ENCODE data around the gene SPDYA. TPM values are rescaled to one million over a fixed set of nuclear protein-coding genes. Genes with fewer than 3 reads are reported as not detected.

The SPDYA gene
- total RNA-seq, 3 donors from 2014 or later (not counting 1 experiment from before 2014, with no cell fraction given), result 5.6 to 8.1 (median 8.0) TPM

DNA sequence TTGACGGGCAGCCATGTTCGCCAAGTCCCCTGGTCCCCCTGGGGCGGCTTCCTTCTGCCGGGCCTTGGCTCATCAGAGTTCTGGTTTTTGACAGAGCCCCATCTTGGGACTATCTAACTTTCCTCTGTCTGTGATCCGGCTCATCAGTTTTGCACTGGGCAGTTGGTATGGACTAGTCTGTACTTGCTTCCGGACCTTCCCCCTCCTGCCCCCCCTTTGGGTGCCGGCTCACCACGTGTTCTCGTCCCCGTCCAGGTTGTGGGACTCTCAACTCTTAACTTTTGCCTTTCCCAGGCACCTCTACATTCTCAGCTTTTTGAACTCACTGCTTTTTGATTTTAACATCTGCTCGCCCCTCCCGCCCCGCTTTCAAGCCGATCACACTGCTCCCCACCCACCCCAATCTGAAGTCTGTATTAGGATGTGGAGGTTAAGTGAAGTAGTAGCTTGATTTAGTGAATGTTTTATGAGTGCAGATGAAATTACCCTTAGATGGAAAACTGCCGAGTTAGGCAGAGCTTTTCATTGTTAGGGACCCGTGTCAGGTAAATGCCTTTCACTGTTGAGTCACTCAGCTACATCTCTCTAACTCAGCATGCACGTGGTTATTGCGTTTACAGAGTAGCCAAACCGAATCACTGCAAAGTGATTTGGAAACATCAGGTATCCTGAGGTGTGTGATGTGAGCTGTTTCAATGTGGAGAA lies 84.7 kb downstream of the SPDYA start:
- H3K36me3 ChIP-seq (ENCODE audit: control insufficient read depth, insufficient read depth, low read length), result no peaks in the 10 kb centered on the region
- ATAC-seq, result peak in 1 of 3 donors; percentile 2
- H3K4me1 ChIP-seq (ENCODE audit: control insufficient read depth, insufficient read depth, low read length), result peaks cover 13% of the 10 kb centered on the region
- H3K9me3 ChIP-seq (ENCODE audit: control insufficient read depth, insufficient read depth, low read length), result no peaks in the 10 kb centered on the region
- H3K36me3 Mint-ChIP-seq, result no peaks in the 10 kb centered on the region
- H3K4me1 Mint-ChIP-seq, result peaks cover 29 to 32% of the 10 kb centered on the region in 2 donors
- peak overlapping the region; percentile 91 for H3K4me3 Mint-ChIP-seq
- H3K27ac Mint-ChIP-seq, result peak overlapping the region; percentile 72 to 93
- H3K27me3 Mint-ChIP-seq (ENCODE audit: low read depth in 2 of 2), result no peaks in the 10 kb centered on the region
- DNase-seq, result peak in 1 of 2 donors; percentile 44
- TF ChIP-seq CTCF (IDR thresholded peaks at IDR 0.05), result no peak
- 0% methylated on average over 15 of the region's 19 CpGs for WGBS (ENCODE audit: insufficient coverage)
- no peaks in the 10 kb centered on the region for H3K27me3 ChIP-seq (ENCODE audit: control insufficient read depth, insufficient read depth, low read length)
- peak overlapping the region; percentile 96 for H3K4me3 ChIP-seq (ENCODE audit: low read length)
- H3K27ac ChIP-seq (ENCODE audit: low read length), result peak overlapping the region; percentile 40
- H3K9me3 Mint-ChIP-seq, result no peaks in the 10 kb centered on the region
- intact Hi-C loops (cut with micrococcal nuclease), result loop anchor here (2.0 to 10.0 kb wide), 2 partner anchors 75 to 141 kb away; partner anchors contain the start of gene PPP1CB

DNA sequence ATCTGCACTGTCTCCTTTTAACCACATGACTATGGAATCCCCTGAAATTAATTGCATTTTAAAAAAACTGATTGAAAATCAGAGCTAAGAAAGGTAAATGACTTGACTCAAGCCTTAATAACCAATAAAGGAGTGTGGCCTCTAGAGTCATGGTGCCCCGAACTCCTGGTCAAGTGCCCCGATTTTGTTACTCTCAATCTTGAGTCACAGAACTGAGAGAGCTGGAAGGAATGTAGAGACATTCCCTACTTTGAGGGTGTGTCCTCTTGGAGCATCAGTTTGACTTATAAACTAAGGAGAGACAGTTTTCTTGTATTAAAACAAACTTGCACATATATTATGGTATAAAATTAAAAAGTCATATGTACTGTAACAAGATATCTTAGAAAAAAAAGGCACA lies 86.3 kb downstream of the SPDYA start:
- WGBS (ENCODE audit: insufficient coverage), result 62% methylated on average over 2 of the region's 2 CpGs
- Mint-ChIP-seq H3K4me1 (peaks cover 42 to 44% of the 10 kb centered on the region in 2 donors), H3K27ac (no peak overlapping the region), H3K36me3 (no peaks in the 10 kb centered on the region), H3K9me3 (no peaks in the 10 kb centered on the region), H3K4me3 (no peak overlapping the region), H3K27me3 (ENCODE audit: low read depth in 2 of 2) (no peaks in the 10 kb centered on the region)
- no peak for TF ChIP-seq CTCF (IDR thresholded peaks at IDR 0.05)
- Histone ChIP-seq H3K27ac (ENCODE audit: low read length) (no peak overlapping the region), H3K4me3 (ENCODE audit: low read length) (no peak overlapping the region), H3K9me3 (ENCODE audit: control insufficient read depth, insufficient read depth, low read length) (no peaks in the 10 kb centered on the region), H3K4me1 (ENCODE audit: control insufficient read depth, insufficient read depth, low read length) (peaks cover 13% of the 10 kb centered on the region), H3K36me3 (ENCODE audit: control insufficient read depth, insufficient read depth, low read length) (peaks cover 1% of the 10 kb centered on the region), H3K27me3 (ENCODE audit: control insufficient read depth, insufficient read depth, low read length) (no peaks in the 10 kb centered on the region)
- DNase-seq (no peak), ATAC-seq (no peak)
- intact Hi-C loops (cut with micrococcal nuclease), result loop anchor here (10.0 kb wide), 1 partner anchor 142 kb away; the partner anchor contains the start of gene PPP1CB

GRCh38 chr2:28898048-28898447 lies 87.4 kb downstream of the SPDYA start:
- intact Hi-C loops (cut with micrococcal nuclease), result loop anchor here (10.0 kb wide), 1 partner anchor 143 kb away; the partner anchor contains the start of gene PPP1CB
- Histone ChIP-seq H3K4me3 (ENCODE audit: low read length) (no peak overlapping the region), H3K27me3 (ENCODE audit: control insufficient read depth, insufficient read depth, low read length) (no peaks in the 10 kb centered on the region), H3K9me3 (ENCODE audit: control insufficient read depth, insufficient read depth, low read length) (no peaks in the 10 kb centered on the region), H3K27ac (ENCODE audit: low read length) (no peak overlapping the region), H3K36me3 (ENCODE audit: control insufficient read depth, insufficient read depth, low read length) (peaks cover 12% of the 10 kb centered on the region), H3K4me1 (ENCODE audit: control insufficient read depth, insufficient read depth, low read length) (peaks cover 13% of the 10 kb centered on the region)
- ATAC-seq (no peak), DNase-seq (no peak)
- Mint-ChIP-seq H3K4me3 (no peak overlapping the region), H3K4me1 (peaks cover 42 to 49% of the 10 kb centered on the region in 2 donors), H3K36me3 (no peaks in the 10 kb centered on the region), H3K9me3 (no peaks in the 10 kb centered on the region), H3K27ac (no peak overlapping the region), H3K27me3 (ENCODE audit: low read depth in 2 of 2) (no peaks in the 10 kb centered on the region)
- no peak for TF ChIP-seq CTCF (IDR thresholded peaks at IDR 0.05)
- WGBS (ENCODE audit: insufficient coverage), result 60% methylated on average over 1 of the region's 1 CpG

Other genes with a start within 250 kb of the SPDYA start
- 100 to 1,000 TPM; 157 to 200 (median 181) TPM for gene PPP1CB, start 59.0 kb upstream of the SPDYA start, total RNA-seq
- 10 to 100 TPM; 13.6 to 19.2 (median 18.0) TPM for gene TRMT61B, start 59.5 kb downstream of the SPDYA start, total RNA-seq
- 10 to 100 TPM; 45.1 to 53.2 (median 49.1) TPM for gene WDR43, start 83.8 kb downstream of the SPDYA start, total RNA-seq
- 10 to 100 TPM; 25.9 to 53.2 (median 30.8) TPM for gene TOGARAM2, start 170.5 kb downstream of the SPDYA start, total RNA-seq